ENCODE data around the gene OTOG.

DNA sequence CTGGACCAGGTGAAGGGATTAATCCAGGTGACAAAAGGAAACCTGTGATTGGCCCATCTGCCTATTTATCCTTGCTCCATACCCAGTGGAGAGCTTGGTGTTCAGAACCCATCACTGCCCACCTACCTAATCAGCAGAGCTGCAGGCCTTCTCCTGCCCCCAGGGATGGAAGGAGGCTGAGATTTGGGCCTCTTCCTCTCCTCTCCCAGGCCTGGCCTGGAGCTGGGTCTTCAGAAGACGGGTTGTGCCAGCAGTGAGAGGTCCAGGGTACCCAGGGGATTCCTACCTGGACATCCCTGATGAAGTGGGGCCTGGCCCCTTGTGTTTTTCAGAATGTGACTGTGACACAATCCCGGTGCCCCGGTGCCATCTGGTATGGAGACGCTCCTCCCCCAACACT is 92.0 kb downstream of the OTOG start:
- TF ChIP-seq, protein P1, sequence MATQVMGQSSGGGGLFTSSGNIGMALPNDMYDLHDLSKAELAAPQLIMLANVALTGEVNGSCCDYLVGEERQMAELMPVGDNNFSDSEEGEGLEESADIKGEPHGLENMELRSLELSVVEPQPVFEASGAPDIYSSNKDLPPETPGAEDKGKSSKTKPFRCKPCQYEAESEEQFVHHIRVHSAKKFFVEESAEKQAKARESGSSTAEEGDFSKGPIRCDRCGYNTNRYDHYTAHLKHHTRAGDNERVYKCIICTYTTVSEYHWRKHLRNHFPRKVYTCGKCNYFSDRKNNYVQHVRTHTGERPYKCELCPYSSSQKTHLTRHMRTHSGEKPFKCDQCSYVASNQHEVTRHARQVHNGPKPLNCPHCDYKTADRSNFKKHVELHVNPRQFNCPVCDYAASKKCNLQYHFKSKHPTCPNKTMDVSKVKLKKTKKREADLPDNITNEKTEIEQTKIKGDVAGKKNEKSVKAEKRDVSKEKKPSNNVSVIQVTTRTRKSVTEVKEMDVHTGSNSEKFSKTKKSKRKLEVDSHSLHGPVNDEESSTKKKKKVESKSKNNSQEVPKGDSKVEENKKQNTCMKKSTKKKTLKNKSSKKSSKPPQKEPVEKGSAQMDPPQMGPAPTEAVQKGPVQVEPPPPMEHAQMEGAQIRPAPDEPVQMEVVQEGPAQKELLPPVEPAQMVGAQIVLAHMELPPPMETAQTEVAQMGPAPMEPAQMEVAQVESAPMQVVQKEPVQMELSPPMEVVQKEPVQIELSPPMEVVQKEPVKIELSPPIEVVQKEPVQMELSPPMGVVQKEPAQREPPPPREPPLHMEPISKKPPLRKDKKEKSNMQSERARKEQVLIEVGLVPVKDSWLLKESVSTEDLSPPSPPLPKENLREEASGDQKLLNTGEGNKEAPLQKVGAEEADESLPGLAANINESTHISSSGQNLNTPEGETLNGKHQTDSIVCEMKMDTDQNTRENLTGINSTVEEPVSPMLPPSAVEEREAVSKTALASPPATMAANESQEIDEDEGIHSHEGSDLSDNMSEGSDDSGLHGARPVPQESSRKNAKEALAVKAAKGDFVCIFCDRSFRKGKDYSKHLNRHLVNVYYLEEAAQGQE (IDR thresholded peaks at IDR 0.05; ENCODE audit: low read depth), result no peak
- TF ChIP-seq RAD21 (IDR thresholded peaks at IDR 0.05; ENCODE audit: low read depth) (no peak), ZBTB7A (IDR thresholded peaks at IDR 0.05; ENCODE audit: low read depth) (no peak), EP300 (IDR thresholded peaks at IDR 0.05; ENCODE audit: borderline replicate concordance) (no peak), CEBPB (IDR thresholded peaks at IDR 0.05) (no peak), NFIC (IDR thresholded peaks at IDR 0.05) (no peak), YY1 (IDR thresholded peaks at IDR 0.05; ENCODE audit: low read depth) (no peak), CREB1 (IDR thresholded peaks at IDR 0.05; ENCODE audit: low read depth) (no peak), TAF1 (IDR thresholded peaks at IDR 0.05; ENCODE audit: low read depth) (no peak), TCF12 (IDR thresholded peaks at IDR 0.05; ENCODE audit: low read depth) (no peak), EGR1 (IDR thresholded peaks at IDR 0.05) (no peak)
- TF ChIP-seq, protein P2, sequence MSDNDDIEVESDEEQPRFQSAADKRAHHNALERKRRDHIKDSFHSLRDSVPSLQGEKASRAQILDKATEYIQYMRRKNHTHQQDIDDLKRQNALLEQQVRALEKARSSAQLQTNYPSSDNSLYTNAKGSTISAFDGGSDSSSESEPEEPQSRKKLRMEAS (IDR thresholded peaks at IDR 0.05), result no peak
- TF ChIP-seq, protein P3, sequence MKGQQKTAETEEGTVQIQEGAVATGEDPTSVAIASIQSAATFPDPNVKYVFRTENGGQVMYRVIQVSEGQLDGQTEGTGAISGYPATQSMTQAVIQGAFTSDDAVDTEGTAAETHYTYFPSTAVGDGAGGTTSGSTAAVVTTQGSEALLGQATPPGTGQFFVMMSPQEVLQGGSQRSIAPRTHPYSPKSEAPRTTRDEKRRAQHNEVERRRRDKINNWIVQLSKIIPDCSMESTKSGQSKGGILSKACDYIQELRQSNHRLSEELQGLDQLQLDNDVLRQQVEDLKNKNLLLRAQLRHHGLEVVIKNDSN (IDR thresholded peaks at IDR 0.05), result no peak

All from Ishikawa (cell line).